ENCODE results near the gene ZNF658.
"Not testable (repeated sequence)": the region's sequence is repeated elsewhere in the genome, so short reads cannot be mapped to it uniquely, and the experiment has no call there.

Gene ZNF658

GRCh38 chr9:66900490-66901131 is at the start of gene ZNF658:
ZNF658 (plus strand) TSS chr9:66900725; CDS start chr9:66903562, 2,837 bp downstream.
- not testable (repeated sequence) for DNase-seq

- DNase-seq: not testable (repeated sequence)
Observed at GRCh38 chr9:66861732-66862131, 38.8 kb upstream of the ZNF658 start.

GRCh38 chr9:66868660-66869059 is 31.9 kb upstream of the ZNF658 start:
- not testable (repeated sequence) for DNase-seq

- DNase-seq: not testable (repeated sequence)
Observed at GRCh38 chr9:66880605-66881004, 19.9 kb upstream of the ZNF658 start.

GRCh38 chr9:66881847-66882246 is 18.7 kb upstream of the ZNF658 start:
- not testable (repeated sequence) for DNase-seq

GRCh38 chr9:66890334-66890733 is 10.2 kb upstream of the ZNF658 start:
- DNase-seq: not testable (repeated sequence)

- DNase-seq: not testable (repeated sequence)
Observed at GRCh38 chr9:66901141-66901540, 616 bp downstream of the ZNF658 start.

GRCh38 chr9:66909560-66909959 is 9.0 kb downstream of the ZNF658 start:
- DNase-seq: not testable (repeated sequence)

- DNase-seq: not testable (repeated sequence)
Observed at GRCh38 chr9:66920072-66920471, 19.5 kb downstream of the ZNF658 start.

GRCh38 chr9:66936194-66936870 is 35.8 kb downstream of the ZNF658 start:
- DNase-seq: not testable (repeated sequence)

- DNase-seq: not testable (repeated sequence)
Observed at GRCh38 chr9:66937662-66938061, 37.1 kb downstream of the ZNF658 start.

GRCh38 chr9:66938322-66938721 is 37.8 kb downstream of the ZNF658 start:
- not testable (repeated sequence) for DNase-seq

- DNase-seq: not testable (repeated sequence)
Observed at GRCh38 chr9:66939878-66940830, 39.6 kb downstream of the ZNF658 start.

- DNase-seq: not testable (repeated sequence)
Observed at GRCh38 chr9:66942400-66943155, 42.1 kb downstream of the ZNF658 start.

GRCh38 chr9:66952576-66952975 is 52.1 kb downstream of the ZNF658 start:
- DNase-seq: not testable (repeated sequence)
